Osteocyte (in vitro differentiated cells): ENCODE measurements around the gene IGF2BP3. TPM values are rescaled to one million over a fixed set of nuclear protein-coding genes. Genes with fewer than 3 reads are reported as not detected.

Experiments used
- DNase-seq: peaks from one replicate; pipeline ENCODE4 v3.0.0; 2021; ENCODE audit warnings: mixed read lengths; ENCODE audit not compliant: unreplicated experiment; ENCODE audit errors: extremely low spot score
- H3K27ac Mint-ChIP-seq: one replicate; pipeline ENCODE4 v1.8.0; 2021; ENCODE audit warnings: mild to moderate bottlenecking, mixed read lengths; ENCODE audit not compliant: unreplicated experiment
- H3K27me3 Mint-ChIP-seq: one replicate; pipeline ENCODE4 v1.8.0; 2021; ENCODE audit warnings: mixed read lengths; ENCODE audit not compliant: unreplicated experiment
- H3K36me3 Mint-ChIP-seq: one replicate; pipeline ENCODE4 v1.8.0; 2021; ENCODE audit warnings: mixed read lengths; ENCODE audit not compliant: unreplicated experiment
- H3K4me1 Mint-ChIP-seq: one replicate; pipeline ENCODE4 v1.8.0; 2021; ENCODE audit warnings: mixed read lengths; ENCODE audit not compliant: unreplicated experiment
- H3K4me3 Mint-ChIP-seq: one replicate; pipeline ENCODE4 v1.8.0; 2021; ENCODE audit warnings: mild to moderate bottlenecking, moderate library complexity, mixed read lengths; ENCODE audit not compliant: unreplicated experiment
- H3K9me3 Mint-ChIP-seq: one replicate; pipeline ENCODE4 v1.8.0; 2021; ENCODE audit warnings: mixed read lengths; ENCODE audit not compliant: unreplicated experiment
- CTCF ChIP-seq: fragments of 200-600 bp; sonication (generic); IDR thresholded peaks from 2 replicates; pipeline ENCODE4 v1.5.0; 2021; ENCODE audit warnings: antibody characterized with exemption, mild to moderate bottlenecking, moderate library complexity
- total RNA-seq: library from RNA; stranded (reverse); gene quantifications from 2 replicates; pipeline ENCODE4 v1.2.1, GENCODE V29; 2021

Gene IGF2BP3
- total RNA-seq, 1 donor from 2014 or later: 70.0 TPM

GRCh38 chr7:23369100-23369499, 101.2 kb downstream of the IGF2BP3 start:
- DNase-seq: no peak
- Mint-ChIP-seq H3K27me3 (no peaks in the 10 kb centered on the region), H3K9me3 (no peaks in the 10 kb centered on the region), H3K4me1 (peaks cover 23% of the 10 kb centered on the region), H3K36me3 (peaks cover 12% of the 10 kb centered on the region), H3K4me3 (no peak overlapping the region), H3K27ac (no peak overlapping the region)
- TF ChIP-seq CTCF: no peak

- Mint-ChIP-seq H3K27me3 (no peaks in the 10 kb centered on the region), H3K9me3 (no peaks in the 10 kb centered on the region), H3K36me3 (peaks cover 13% of the 10 kb centered on the region), H3K4me3 (no peak overlapping the region), H3K4me1 (peaks cover 27% of the 10 kb centered on the region), H3K27ac (no peak overlapping the region)
- DNase-seq: no peak
- TF ChIP-seq CTCF: no peak
Observed at GRCh38 chr7:23358152-23358674, 112.1 kb downstream of the IGF2BP3 start.

GRCh38 chr7:23357190-23358093, 112.8 kb downstream of the IGF2BP3 start:
- peaks cover 13% of the 10 kb centered on the region for H3K36me3 Mint-ChIP-seq
- H3K27ac Mint-ChIP-seq: peak overlapping the region; percentile 56
- peaks cover 27% of the 10 kb centered on the region for H3K4me1 Mint-ChIP-seq
- no peaks in the 10 kb centered on the region for H3K9me3 Mint-ChIP-seq
- peak; percentile 61 for TF ChIP-seq CTCF
- DNase-seq: no peak
- H3K4me3 Mint-ChIP-seq: no peak overlapping the region
- no peaks in the 10 kb centered on the region for H3K27me3 Mint-ChIP-seq

GRCh38 chr7:23356726-23357125, 113.6 kb downstream of the IGF2BP3 start:
- Mint-ChIP-seq H3K36me3 (peaks cover 11% of the 10 kb centered on the region), H3K27ac (peak overlapping the region; percentile 56), H3K4me1 (peaks cover 27% of the 10 kb centered on the region), H3K4me3 (no peak overlapping the region), H3K9me3 (no peaks in the 10 kb centered on the region), H3K27me3 (no peaks in the 10 kb centered on the region)
- TF ChIP-seq CTCF: no peak
- no peak for DNase-seq

- peaks cover 31% of the 10 kb centered on the region for H3K4me1 Mint-ChIP-seq
- H3K27ac Mint-ChIP-seq: no peak overlapping the region
- no peaks in the 10 kb centered on the region for H3K9me3 Mint-ChIP-seq
- DNase-seq: no peak
- no peaks in the 10 kb centered on the region for H3K27me3 Mint-ChIP-seq
- H3K4me3 Mint-ChIP-seq: no peak overlapping the region
- TF ChIP-seq CTCF: no peak
- peaks cover 11% of the 10 kb centered on the region for H3K36me3 Mint-ChIP-seq
Observed at GRCh38 chr7:23356168-23356567, 114.1 kb downstream of the IGF2BP3 start.
